Activated naive CD8-positive, alpha-beta T cell treated with anti-CD3 and anti-CD28 coated beads for 36 hours (primary cell): ENCODE data around the gene EXOC6. TPM values are rescaled to one million over a fixed set of nuclear protein-coding genes. Genes with fewer than 3 reads are reported as not detected.
A peak's percentile ranks its signal among the peaks of the same experiment; 100 is the strongest.

Experiments
- DNase-seq: peaks from one replicate; pipeline ENCODE4 v3.0.0; 2021
- H3K27ac Mint-ChIP-seq: one replicate; pipeline ENCODE4 v1.8.0; 2022; ENCODE audit warnings: mild to moderate bottlenecking, moderate library complexity, mixed read lengths
- H3K27me3 Mint-ChIP-seq: one replicate; pipeline ENCODE4 v1.8.0; 2022; ENCODE audit warnings: mild to moderate bottlenecking, mixed read lengths
- H3K36me3 Mint-ChIP-seq: one replicate; pipeline ENCODE4 v1.8.0; 2021; ENCODE audit warnings: mild to moderate bottlenecking, mixed read lengths
- H3K4me1 Mint-ChIP-seq: one replicate; pipeline ENCODE4 v1.8.0; 2021; ENCODE audit warnings: mixed read lengths
- H3K4me3 Mint-ChIP-seq: one replicate; pipeline ENCODE4 v1.8.0; 2022; ENCODE audit warnings: mild to moderate bottlenecking, moderate library complexity, mixed read lengths
- H3K9me3 Mint-ChIP-seq: one replicate; pipeline ENCODE4 v1.8.0; 2022; ENCODE audit warnings: mixed read lengths
- total RNA-seq, 2 experiments: library from RNA; stranded (reverse); gene quantifications; one replicate each; pipeline ENCODE4 v1.2.3, GENCODE V29; 2021

The EXOC6 gene
- total RNA-seq, 2 experiments from 2014 or later: 11.9 to 12.4 TPM

GRCh38 chr10:92829042-92829785 lies 19.1 kb upstream of the EXOC6 start:
- H3K9me3 Mint-ChIP-seq: peaks cover 3% of the 10 kb centered on the region
- H3K4me1 Mint-ChIP-seq: peaks cover 8% of the 10 kb centered on the region
- no peak overlapping the region for H3K4me3 Mint-ChIP-seq

GRCh38 chr10:92829786-92830377 lies 18.4 kb upstream of the EXOC6 start:
- Mint-ChIP-seq H3K4me1 (peaks cover 8% of the 10 kb centered on the region), H3K27ac (no peak overlapping the region), H3K4me3 (no peak overlapping the region), H3K27me3 (no peaks in the 10 kb centered on the region), H3K36me3 (no peaks in the 10 kb centered on the region), H3K9me3 (peaks cover 3% of the 10 kb centered on the region)
- no peak for DNase-seq

More at GRCh38 chr10:92829042-92829785, 19.1 kb upstream of the EXOC6 start:
- H3K27me3 Mint-ChIP-seq: no peaks in the 10 kb centered on the region
- DNase-seq: no peak
- H3K27ac Mint-ChIP-seq: no peak overlapping the region
- H3K36me3 Mint-ChIP-seq: no peaks in the 10 kb centered on the region

- DNase-seq: peak; percentile 21
- Mint-ChIP-seq H3K4me3 (peak overlapping the region; percentile 79), H3K36me3 (no peaks in the 10 kb centered on the region), H3K27me3 (no peaks in the 10 kb centered on the region), H3K27ac (peak overlapping the region; percentile 81), H3K4me1 (peaks cover 8% of the 10 kb centered on the region), H3K9me3 (peaks cover 3% of the 10 kb centered on the region)
Observed at GRCh38 chr10:92830478-92831389, 17.6 kb upstream of the EXOC6 start.

DNA sequence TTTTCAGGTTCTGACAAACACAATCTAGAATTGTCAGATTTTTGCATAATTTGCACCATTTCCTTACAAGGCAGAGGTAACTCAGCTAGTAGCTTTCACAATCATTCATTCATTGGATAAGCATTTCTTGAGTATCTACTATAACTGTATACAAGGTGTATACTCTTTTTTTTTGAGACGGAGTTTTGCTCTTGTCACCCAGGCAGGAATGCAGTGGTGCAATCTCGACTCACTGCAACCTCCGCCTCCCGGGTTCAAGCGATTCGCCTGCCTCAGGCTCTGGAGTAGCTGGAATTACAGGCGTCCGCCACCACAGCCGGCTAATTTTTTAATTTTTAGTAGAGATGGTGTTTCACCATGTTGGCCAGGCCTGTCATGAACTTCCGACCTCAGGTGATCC lies 16.2 kb upstream of the EXOC6 start:
- no peak for DNase-seq
- Mint-ChIP-seq H3K36me3 (no peaks in the 10 kb centered on the region), H3K9me3 (peaks cover 3% of the 10 kb centered on the region), H3K27ac (no peak overlapping the region), H3K4me3 (no peak overlapping the region), H3K27me3 (no peaks in the 10 kb centered on the region), H3K4me1 (peaks cover 8% of the 10 kb centered on the region)

DNA sequence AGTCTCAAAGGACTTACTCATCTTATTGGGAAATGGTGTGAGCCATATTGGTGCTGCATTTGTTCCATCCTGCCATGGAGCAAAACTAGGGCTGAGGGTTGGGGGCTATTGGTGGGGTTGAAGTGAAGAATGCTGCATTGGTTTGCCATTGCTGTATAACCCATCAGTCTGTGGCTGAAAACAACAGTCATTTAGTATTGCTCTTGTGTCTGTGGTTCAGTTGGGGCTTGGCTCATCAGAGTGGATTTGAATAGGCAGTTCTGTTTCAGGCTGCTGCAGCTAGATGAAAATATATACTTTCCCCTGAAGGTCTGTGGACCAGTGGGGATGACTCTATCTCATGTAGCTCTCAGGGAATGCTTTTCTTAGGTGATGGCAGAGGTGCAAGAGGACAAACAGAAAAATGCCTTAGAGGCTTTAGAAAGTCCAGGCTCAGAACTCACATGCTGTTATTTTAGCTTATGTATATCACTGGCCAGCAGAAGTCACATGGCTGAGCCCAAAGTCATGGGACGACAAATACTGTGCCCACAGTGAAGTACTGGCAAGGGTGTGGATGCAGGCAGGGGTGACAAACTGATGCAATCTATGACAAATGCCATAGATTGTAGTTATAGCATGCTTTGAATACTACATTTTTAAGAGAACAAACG lies 15.2 kb upstream of the EXOC6 start:
- DNase-seq: no peak
- Mint-ChIP-seq H3K27ac (no peak overlapping the region), H3K4me1 (peaks cover 11% of the 10 kb centered on the region), H3K36me3 (no peaks in the 10 kb centered on the region), H3K4me3 (no peak overlapping the region), H3K9me3 (peaks cover 3% of the 10 kb centered on the region), H3K27me3 (no peaks in the 10 kb centered on the region)

DNA sequence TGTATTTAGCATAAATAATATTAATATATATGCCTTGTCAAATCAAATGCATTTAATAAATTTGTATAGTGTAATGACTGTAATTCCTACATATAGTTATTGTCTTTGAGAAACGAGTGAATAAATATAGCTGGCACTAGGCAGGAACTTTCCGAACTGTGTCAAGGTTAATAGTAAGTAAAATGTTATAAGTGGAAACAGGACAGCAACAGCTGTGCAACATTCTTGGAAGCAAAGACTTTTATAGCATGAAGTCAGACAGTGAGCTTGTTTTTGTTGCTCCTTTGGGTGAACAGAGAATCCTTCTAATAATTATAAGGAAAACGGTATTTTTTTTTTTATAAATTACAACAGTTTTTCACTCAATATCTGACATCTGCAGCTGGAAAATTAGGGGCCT lies 14.0 kb upstream of the EXOC6 start:
- no peak overlapping the region for H3K4me3 Mint-ChIP-seq
- no peak overlapping the region for H3K27ac Mint-ChIP-seq
- no peak for DNase-seq
- H3K9me3 Mint-ChIP-seq: peaks cover 3% of the 10 kb centered on the region
- peaks cover 11% of the 10 kb centered on the region for H3K4me1 Mint-ChIP-seq
- H3K36me3 Mint-ChIP-seq: no peaks in the 10 kb centered on the region
- no peaks in the 10 kb centered on the region for H3K27me3 Mint-ChIP-seq

DNA sequence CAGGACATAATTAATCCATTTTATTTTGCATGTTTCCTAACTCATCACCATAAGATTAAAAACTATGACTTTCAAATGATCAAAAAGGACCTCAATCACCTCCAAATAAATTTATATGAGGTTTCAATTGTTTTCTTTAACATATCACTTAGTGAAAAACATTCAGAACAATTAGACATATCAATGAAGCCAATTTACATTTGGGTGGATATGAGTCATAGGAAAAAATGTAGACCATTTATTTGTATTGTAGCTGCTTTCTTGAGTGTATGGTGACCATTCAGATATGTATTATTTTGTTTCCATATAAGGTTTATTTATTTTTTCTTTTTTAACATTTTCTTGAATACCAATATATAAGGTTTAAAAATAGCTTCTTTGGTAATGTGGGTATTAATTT lies 13.3 kb upstream of the EXOC6 start:
- H3K36me3 Mint-ChIP-seq: no peaks in the 10 kb centered on the region
- H3K4me1 Mint-ChIP-seq: peaks cover 11% of the 10 kb centered on the region
- H3K27me3 Mint-ChIP-seq: no peaks in the 10 kb centered on the region
- DNase-seq: no peak
- no peak overlapping the region for H3K27ac Mint-ChIP-seq
- H3K4me3 Mint-ChIP-seq: no peak overlapping the region
- H3K9me3 Mint-ChIP-seq: peaks cover 3% of the 10 kb centered on the region

DNA sequence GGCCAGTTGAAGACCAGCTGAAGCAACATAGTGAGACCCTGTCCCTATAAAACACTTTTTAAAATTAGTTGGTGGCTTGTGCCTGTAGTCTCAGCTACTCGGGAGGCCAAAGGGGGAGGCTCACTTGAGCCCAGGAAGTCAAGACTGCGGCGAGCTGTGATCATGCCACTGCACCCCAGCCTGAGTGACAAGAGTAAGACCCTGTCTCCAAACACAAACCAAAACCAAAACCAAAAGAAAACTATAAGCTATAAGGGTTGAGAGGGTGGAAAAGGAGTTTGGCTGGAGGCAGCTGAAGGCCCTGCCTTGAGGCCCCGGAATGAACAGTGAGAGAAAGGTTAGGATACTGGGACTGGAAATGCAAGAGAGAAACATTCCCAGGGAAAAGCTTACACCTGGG lies 10.9 kb upstream of the EXOC6 start:
- peaks cover 3% of the 10 kb centered on the region for H3K4me1 Mint-ChIP-seq
- no peak overlapping the region for H3K4me3 Mint-ChIP-seq
- no peaks in the 10 kb centered on the region for H3K9me3 Mint-ChIP-seq
- H3K36me3 Mint-ChIP-seq: no peaks in the 10 kb centered on the region
- no peak for DNase-seq
- H3K27ac Mint-ChIP-seq: no peak overlapping the region
- no peaks in the 10 kb centered on the region for H3K27me3 Mint-ChIP-seq

GRCh38 chr10:92839191-92840085 lies 8.9 kb upstream of the EXOC6 start:
- no peak overlapping the region for H3K27ac Mint-ChIP-seq
- H3K36me3 Mint-ChIP-seq: no peaks in the 10 kb centered on the region
- H3K4me1 Mint-ChIP-seq: peaks cover 6% of the 10 kb centered on the region
- peak; percentile 52 for DNase-seq
- peaks cover 3% of the 10 kb centered on the region for H3K27me3 Mint-ChIP-seq
- no peaks in the 10 kb centered on the region for H3K9me3 Mint-ChIP-seq
- no peak overlapping the region for H3K4me3 Mint-ChIP-seq

DNA sequence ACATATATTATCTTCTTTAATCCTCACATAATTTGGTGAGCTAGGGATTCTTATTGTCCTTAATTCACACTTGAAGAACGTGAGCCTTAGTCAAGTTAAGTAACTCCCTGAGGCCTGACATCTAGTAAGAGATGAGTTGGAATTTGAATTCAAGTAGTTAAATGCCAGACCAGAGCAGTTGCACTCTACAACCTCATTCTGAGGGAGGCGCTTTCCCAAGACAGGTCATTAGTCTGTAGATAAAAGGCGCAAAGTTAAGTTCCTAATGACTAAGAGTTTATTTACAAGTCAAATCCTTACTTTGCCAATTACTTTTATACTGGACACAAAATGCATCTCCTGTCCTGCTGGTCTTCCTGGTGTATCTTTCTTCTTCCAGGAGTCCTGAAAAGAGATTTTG lies 3.6 kb upstream of the EXOC6 start:
- H3K36me3 Mint-ChIP-seq: no peaks in the 10 kb centered on the region
- DNase-seq: no peak
- H3K9me3 Mint-ChIP-seq: peaks cover 1% of the 10 kb centered on the region
- no peak overlapping the region for H3K4me3 Mint-ChIP-seq
- peaks cover 3% of the 10 kb centered on the region for H3K27me3 Mint-ChIP-seq
- no peak overlapping the region for H3K27ac Mint-ChIP-seq
- peaks cover 32% of the 10 kb centered on the region for H3K4me1 Mint-ChIP-seq

DNA sequence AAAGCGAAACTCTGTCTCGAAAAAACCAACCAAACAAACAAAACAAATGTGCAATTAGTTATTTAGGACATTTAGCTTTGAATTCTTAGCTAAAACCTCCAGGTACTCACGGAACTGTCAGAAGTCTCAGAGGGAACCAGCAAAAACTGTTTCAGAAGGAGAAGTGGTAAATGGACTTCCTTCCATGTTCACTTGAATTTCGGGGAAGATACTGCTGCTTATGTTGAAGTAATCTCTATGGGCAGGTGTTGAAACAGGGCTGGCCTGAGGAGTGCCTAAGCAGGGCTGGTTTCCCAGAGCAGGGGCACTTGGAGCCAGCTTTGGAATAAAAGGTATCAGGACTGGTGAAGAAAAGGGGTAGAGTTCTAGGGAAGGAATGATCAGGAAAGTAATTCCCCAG lies 2.4 kb upstream of the EXOC6 start:
- H3K9me3 Mint-ChIP-seq: peaks cover 1% of the 10 kb centered on the region
- no peak overlapping the region for H3K4me3 Mint-ChIP-seq
- H3K36me3 Mint-ChIP-seq: no peaks in the 10 kb centered on the region
- H3K4me1 Mint-ChIP-seq: peaks cover 37% of the 10 kb centered on the region
- H3K27me3 Mint-ChIP-seq: peaks cover 3% of the 10 kb centered on the region
- DNase-seq: no peak
- H3K27ac Mint-ChIP-seq: no peak overlapping the region

DNA sequence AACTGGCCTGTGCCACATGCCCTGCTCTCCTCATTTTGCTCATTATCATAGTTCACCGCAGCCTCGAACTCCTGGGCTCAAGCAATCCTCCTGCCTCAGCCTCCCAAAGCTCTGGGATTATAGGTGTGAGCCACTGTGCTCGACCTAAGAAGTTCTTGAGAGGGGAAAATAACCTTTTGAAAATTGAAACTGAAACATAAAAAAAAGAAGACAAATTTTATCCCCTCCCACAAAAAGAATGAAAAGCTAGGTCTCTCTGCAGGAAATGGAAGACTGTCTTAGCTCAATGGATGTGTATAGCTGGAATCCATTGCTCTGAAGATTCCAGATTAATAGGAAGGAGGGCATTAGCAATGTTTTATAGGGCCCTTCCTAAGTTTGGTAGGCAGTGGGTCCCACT lies 2.0 kb upstream of the EXOC6 start:
- Mint-ChIP-seq H3K4me3 (no peak overlapping the region), H3K9me3 (peaks cover 1% of the 10 kb centered on the region), H3K36me3 (peaks cover under 1% of the 10 kb centered on the region), H3K4me1 (peaks cover 37% of the 10 kb centered on the region), H3K27me3 (peaks cover 3% of the 10 kb centered on the region), H3K27ac (no peak overlapping the region)
- no peak for DNase-seq

- Mint-ChIP-seq H3K36me3 (peaks cover 3% of the 10 kb centered on the region), H3K27ac (no peak overlapping the region), H3K4me3 (no peak overlapping the region), H3K27me3 (peaks cover 3% of the 10 kb centered on the region), H3K4me1 (peaks cover 37% of the 10 kb centered on the region), H3K9me3 (peaks cover 1% of the 10 kb centered on the region)
- DNase-seq: no peak
Observed at GRCh38 chr10:92846854-92847201, 1.5 kb upstream of the EXOC6 start.

DNA sequence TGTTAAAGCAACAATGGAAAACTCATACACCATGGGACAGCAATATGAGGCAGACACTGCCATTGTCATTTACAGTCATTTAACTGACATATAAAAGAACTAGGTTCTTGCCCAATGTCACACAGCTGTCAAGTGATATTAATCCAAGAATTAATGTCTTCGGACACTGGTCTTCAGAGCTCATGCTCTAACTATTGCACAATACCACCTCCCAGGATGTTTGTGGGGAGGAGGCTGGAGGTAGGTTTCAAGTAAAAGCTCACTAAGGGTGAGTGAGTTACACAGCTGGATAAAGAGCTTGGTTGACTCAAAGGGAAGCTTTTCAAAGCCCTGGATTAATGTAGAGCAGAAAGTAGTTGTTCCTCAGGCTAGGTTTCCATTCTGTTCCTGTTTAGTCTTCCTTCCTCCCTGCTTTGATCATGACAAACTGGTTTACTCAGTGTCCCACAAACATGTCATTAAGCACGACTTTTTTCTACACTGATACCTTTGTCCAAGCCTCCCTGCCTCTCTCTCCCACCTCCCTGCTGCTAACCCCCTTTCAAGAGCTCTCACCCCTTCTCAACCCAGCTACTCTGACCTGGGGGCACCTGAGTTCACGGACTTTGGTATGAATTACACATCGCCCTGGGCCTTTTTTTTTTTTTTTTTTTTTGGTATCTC lies 987 bp upstream of the EXOC6 start:
- H3K36me3 Mint-ChIP-seq: peaks cover 3% of the 10 kb centered on the region
- H3K27me3 Mint-ChIP-seq: peaks cover 3% of the 10 kb centered on the region
- peak overlapping the region; percentile 85 for H3K4me3 Mint-ChIP-seq
- no peak for DNase-seq
- H3K27ac Mint-ChIP-seq: peak overlapping the region; percentile 81
- peaks cover 37% of the 10 kb centered on the region for H3K4me1 Mint-ChIP-seq
- H3K9me3 Mint-ChIP-seq: peaks cover 1% of the 10 kb centered on the region
